Transverse colon (tissue), 4 donors: ENCODE data around the gene PHKG2. TPM values are rescaled to one million over a fixed set of nuclear protein-coding genes. Genes with fewer than 3 reads are reported as not detected.

Experiments
- DNase-seq: peaks from one replicate; pipeline ENCODE4 v3.0.0-alpha.2; 2019
- H3K27ac ChIP-seq, 4 donors: fragments of 200-600 bp; sonication (generic); 2 replicates each; pipeline ENCODE4 v1.5.1; 2016 to 2018; ENCODE audit warnings: inconsistent platforms in 4 of 4
- H3K27me3 ChIP-seq: fragments of 200-600 bp; sonication (generic); 2 replicates; pipeline ENCODE4 v1.5.1; 2017; ENCODE audit warnings: inconsistent platforms
- H3K36me3 ChIP-seq, 4 donors: fragments of 200-600 bp; sonication (generic); 2 replicates each; pipeline ENCODE4 v1.5.1; 2017 to 2019; ENCODE audit warnings: inconsistent platforms in 4 of 4
- H3K4me1 ChIP-seq, 4 donors: fragments of 200-600 bp; sonication (generic); 2 replicates each; pipeline ENCODE4 v1.5.1; 2017 to 2020; ENCODE audit warnings: inconsistent platforms in 4 of 4
- H3K4me3 ChIP-seq, 4 donors: fragments of 200-600 bp; sonication (generic); 1 replicate in 1 of 4; 2 replicates in 3 of 4; pipeline versions ENCODE4 v1.5.1 to v1.6.1; 2017 to 2019; ENCODE audit warnings: inconsistent platforms in 4 of 4
- H3K9me3 ChIP-seq, 2 donors: fragments of 200-600 bp; sonication (generic); 2 replicates each; pipeline ENCODE4 v1.5.1; 2017 to 2019; ENCODE audit warnings: inconsistent platforms in 2 of 2
- CTCF ChIP-seq, 5 experiments: fragments of 200-600 bp in 3 of 5; fragments of 450-650 bp in 2 of 5; sonication (generic) in 3 of 5; IDR thresholded peaks; 1 replicate in 2 of 5; 2 replicates in 3 of 5; pipeline ENCODE4 v1.5.1; 2016 to 2017; ENCODE audit warnings: antibody characterized with exemption in 5 of 5, inconsistent platforms in 3 of 5, mild to moderate bottlenecking in 2 of 5, moderate library complexity in 1 of 5
- EP300 ChIP-seq: sonication (generic); formaldehyde crosslinking; IDR thresholded peaks from one replicate; pipeline ENCODE4 v1.6.1; 2017; ENCODE audit warnings: antibody characterized with exemption, low read depth
- POLR2A ChIP-seq: fragments of 450-650 bp; IDR thresholded peaks from one replicate; pipeline ENCODE4 v1.6.1; 2016; ENCODE audit warnings: antibody characterized with exemption, mild to moderate bottlenecking, moderate library complexity
- POLR2AphosphoS5 ChIP-seq, 3 donors: sonication (generic); formaldehyde crosslinking; IDR thresholded peaks; one replicate each; pipeline ENCODE4 v1.6.1; 2016; ENCODE audit warnings: antibody characterized with exemption in 3 of 3
- WGBS, 2 donors: methylation state at CpG; one replicate each; pipeline ENCODE4 v1.1.5; 2018; ENCODE audit warnings: low coverage in 1 of 2; 5-methylcytosine and 5-hydroxymethylcytosine counted together
- in situ Hi-C, 4 donors: fragments of 200-750 bp; cut with MboI; loops; one replicate each; pipeline versions ENCODE4 v1.15.0 to v1.15.1; 2017; ENCODE audit warnings: low sequenced_read_pairs in 3 of 4, low pct_ligation_motif_present in 1 of 4, low pct_unique_long_range_greater_than_20kb in 1 of 4
- intact Hi-C: fragments of 100-400 bp; cut with DNase I; formaldehyde crosslinking; loops from one replicate; pipeline ENCODE4 v1.15.1; 2023; ENCODE audit warnings: low total_unique reads
- total RNA-seq, 4 donors: library from RNA; depleted of rRNA; stranded (reverse); fragments of >200 nt; gene quantifications; one replicate each; pipeline ENCODE4 v1.1.0, GENCODE V29; 2016

The PHKG2 gene
- total RNA-seq, 4 donors from 2014 or later: 41.1 to 152 (median 66.4) TPM

DNA sequence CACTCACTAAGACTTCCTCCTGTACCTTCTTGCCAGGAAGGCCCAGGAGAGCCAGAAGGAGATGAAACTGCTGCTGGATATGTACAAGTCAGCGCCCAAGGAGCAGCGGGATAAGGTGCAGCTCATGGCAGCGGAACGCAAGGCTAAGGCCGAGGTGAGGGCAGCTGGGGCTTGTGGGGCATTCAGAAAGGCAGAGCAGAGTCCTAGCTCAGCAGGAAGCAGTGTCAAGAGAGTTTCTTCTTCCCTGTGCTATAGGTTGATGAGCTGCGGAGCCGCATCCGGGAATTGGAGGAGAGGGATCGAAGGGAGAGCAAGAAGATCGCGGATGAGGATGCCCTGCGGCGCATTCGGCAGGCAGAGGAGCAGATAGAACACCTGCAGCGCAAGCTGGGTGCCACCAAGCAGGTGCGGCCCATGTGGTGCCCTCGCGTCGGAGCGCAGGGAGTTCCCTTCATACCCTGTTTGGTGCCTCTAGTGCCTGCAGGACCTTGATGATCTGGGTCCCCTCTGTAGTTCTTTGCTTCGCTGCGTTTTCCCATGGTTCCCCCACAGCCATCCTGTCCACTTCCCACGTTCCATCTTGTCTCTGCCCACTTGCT is 20.5 kb downstream of the PHKG2 start:
- in situ Hi-C loops: no loop called here
- intact Hi-C loops: loop anchor here (10.0 kb wide), 1 partner anchor 64 kb away; no protein-coding TSS in a partner anchor
- no peak for TF ChIP-seq POLR2AphosphoS5 (IDR thresholded peaks at IDR 0.05)

GRCh38 chr16:30769379-30770089 is 21.3 kb downstream of the PHKG2 start:
- no peak overlapping the region for H3K4me3 ChIP-seq
- no peaks in the 10 kb centered on the region for H3K9me3 ChIP-seq
- H3K4me1 ChIP-seq: peaks cover 0 to 2% (median under 1%) of the 10 kb centered on the region in 4 donors
- no peak for DNase-seq
- 89% methylated on average over 17 of the region's 17 CpGs; no CpG with 5 or more reads in 1 of the 2 donors for WGBS, 2 donors
- intact Hi-C loops: loop anchor here (10.0 kb wide), 1 partner anchor 65 kb away; no protein-coding TSS in a partner anchor
- H3K27me3 ChIP-seq: no peaks in the 10 kb centered on the region
- in situ Hi-C loops: no loop called here
- TF ChIP-seq POLR2A: no peak
- H3K27ac ChIP-seq: no peak overlapping the region
- H3K36me3 ChIP-seq: peaks cover 0 to 71% (median 34%) of the 10 kb centered on the region in 4 donors

More for the DNA sequence above, 20.5 kb downstream of the PHKG2 start:
- Histone ChIP-seq H3K4me1 (peaks cover 1 to 8% (median 4%) of the 10 kb centered on the region in 4 donors), H3K27me3 (no peaks in the 10 kb centered on the region), H3K4me3 (no peak overlapping the region), H3K27ac (no peak overlapping the region), H3K9me3 (no peaks in the 10 kb centered on the region), H3K36me3 (peaks cover 0 to 78% (median 37%) of the 10 kb centered on the region in 4 donors)
- WGBS, 2 donors: 98% methylated on average over 23 of the region's 23 CpGs; no CpG with 5 or more reads in 1 of the 2 donors
- DNase-seq: no peak

GRCh38 chr16:30771726-30772125 is 23.5 kb downstream of the PHKG2 start:
- Histone ChIP-seq H3K4me1 (peaks cover 0 to 15% (median 13%) of the 10 kb centered on the region in 4 donors), H3K9me3 (no peaks in the 10 kb centered on the region), H3K36me3 (peaks cover 0 to 51% (median 24%) of the 10 kb centered on the region in 4 donors), H3K27me3 (no peaks in the 10 kb centered on the region), H3K27ac (no peak overlapping the region), H3K4me3 (no peak overlapping the region)
- in situ Hi-C loops (no loop called here), intact Hi-C loops (no loop called here)
- TF ChIP-seq CTCF (IDR thresholded peaks at IDR 0.05): no peak
- TF ChIP-seq EP300: no peak
- WGBS, 2 donors: 94% methylated on average over 14 of the region's 14 CpGs; no CpG with 5 or more reads in 1 of the 2 donors
- no peak for DNase-seq

GRCh38 chr16:30773826-30774225 is 25.6 kb downstream of the PHKG2 start:
- no peak overlapping the region for H3K27ac ChIP-seq
- no peak for DNase-seq
- TF ChIP-seq POLR2A (no peak), POLR2AphosphoS5 (IDR thresholded peaks at IDR 0.05) (no peak), EP300 (no peak), CTCF (IDR thresholded peaks at IDR 0.05) (no peak)
- in situ Hi-C loops: no loop called here
- no peaks in the 10 kb centered on the region for H3K9me3 ChIP-seq
- intact Hi-C loops: no loop called here
- peaks cover 0 to 31% (median 16%) of the 10 kb centered on the region in 4 donors for H3K36me3 ChIP-seq
- H3K4me1 ChIP-seq: peaks cover 0 to 27% (median 20%) of the 10 kb centered on the region in 4 donors
- no peaks in the 10 kb centered on the region for H3K27me3 ChIP-seq
- no peak overlapping the region for H3K4me3 ChIP-seq
- WGBS, 2 donors: 92% methylated on average over 13 of the region's 14 CpGs; no CpG with 5 or more reads in 1 of the 2 donors
